Activated naive CD8-positive, alpha-beta T cell treated with anti-CD3 and anti-CD28 coated beads, Interleukin-2, amount 50 U/mL, for 16 hours (primary cell): ENCODE results near the gene DIDO1.

Source experiments
- DNase-seq: peaks from one replicate; pipeline ENCODE4 v3.0.0-alpha.2; 2020; ENCODE audit warnings: low read depth, low spot score

The DIDO1 gene

DNA sequence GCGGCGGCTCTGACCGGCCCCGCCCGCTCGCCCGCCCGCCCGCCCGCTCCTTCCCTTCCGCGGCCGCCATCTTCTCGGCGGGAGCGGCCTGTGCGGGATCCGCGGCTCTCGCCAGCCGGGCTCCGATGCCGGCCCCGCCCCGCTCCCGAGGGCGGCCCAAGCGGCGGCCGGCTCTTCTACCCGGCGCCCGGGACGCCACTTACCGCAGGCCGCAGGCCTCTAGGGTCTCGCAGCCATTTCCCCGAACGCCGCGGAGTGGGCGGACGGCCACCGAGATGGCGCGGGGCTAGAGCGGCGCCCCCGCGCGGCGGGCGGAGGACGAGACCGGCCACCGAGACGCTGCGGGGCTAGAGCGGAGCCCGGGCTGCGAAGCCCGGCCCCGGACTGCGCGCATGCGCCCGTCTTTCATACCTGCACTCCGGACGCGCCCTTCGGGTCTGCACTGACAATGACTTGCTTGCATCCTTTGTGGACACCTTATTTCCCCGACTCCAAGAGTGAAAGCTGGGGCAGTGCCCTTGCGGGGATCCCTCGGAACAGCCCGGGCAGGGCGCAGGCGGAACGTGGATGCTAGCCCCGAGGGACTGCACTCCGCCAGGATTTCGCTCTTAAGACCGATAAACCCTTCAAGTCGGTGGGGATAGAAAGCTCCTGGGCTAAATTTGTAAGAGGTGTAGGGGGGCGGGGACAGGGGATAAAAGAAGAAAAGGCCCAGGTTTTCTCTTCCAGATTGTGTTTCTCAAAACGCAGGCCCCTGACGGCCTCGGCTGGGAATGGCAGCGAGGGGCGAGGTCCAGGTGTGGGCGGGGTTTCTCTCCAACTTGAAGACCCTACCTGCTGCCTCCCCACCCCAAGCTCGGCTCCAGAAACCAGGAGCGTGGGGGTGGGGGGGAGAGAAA, at the start of gene DIDO1:
TSS of gene DIDO1 (minus strand) at position 277 of the 899 bp plus-strand sequence.
- DNase-seq, result peak; percentile 80

DNA sequence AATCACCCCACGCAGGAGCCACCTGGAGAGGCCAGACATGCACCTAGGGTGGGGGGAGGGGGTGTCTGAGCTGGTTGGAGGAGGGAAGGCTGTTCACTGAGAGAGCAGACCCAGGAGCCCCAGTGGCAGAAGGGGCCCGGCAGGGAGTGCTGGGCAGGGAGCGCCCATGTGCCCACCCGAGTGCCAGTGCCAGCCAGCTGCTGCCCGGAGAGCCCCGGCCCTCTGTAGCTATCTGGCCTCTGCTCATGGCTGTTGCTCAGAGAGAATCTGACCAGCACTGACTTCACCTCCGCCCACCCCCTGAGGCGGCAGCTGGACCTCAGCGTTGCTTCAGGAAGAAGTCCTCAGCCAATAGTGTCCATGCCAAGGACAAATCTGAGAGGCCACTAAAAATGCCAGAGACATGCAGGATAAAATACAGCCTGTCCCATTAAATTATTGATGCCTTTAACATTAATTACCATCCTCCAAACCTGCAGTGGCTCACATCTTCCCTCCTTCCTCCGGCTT, 49.0 kb upstream of the DIDO1 start:
- DNase-seq, result no peak

DNA sequence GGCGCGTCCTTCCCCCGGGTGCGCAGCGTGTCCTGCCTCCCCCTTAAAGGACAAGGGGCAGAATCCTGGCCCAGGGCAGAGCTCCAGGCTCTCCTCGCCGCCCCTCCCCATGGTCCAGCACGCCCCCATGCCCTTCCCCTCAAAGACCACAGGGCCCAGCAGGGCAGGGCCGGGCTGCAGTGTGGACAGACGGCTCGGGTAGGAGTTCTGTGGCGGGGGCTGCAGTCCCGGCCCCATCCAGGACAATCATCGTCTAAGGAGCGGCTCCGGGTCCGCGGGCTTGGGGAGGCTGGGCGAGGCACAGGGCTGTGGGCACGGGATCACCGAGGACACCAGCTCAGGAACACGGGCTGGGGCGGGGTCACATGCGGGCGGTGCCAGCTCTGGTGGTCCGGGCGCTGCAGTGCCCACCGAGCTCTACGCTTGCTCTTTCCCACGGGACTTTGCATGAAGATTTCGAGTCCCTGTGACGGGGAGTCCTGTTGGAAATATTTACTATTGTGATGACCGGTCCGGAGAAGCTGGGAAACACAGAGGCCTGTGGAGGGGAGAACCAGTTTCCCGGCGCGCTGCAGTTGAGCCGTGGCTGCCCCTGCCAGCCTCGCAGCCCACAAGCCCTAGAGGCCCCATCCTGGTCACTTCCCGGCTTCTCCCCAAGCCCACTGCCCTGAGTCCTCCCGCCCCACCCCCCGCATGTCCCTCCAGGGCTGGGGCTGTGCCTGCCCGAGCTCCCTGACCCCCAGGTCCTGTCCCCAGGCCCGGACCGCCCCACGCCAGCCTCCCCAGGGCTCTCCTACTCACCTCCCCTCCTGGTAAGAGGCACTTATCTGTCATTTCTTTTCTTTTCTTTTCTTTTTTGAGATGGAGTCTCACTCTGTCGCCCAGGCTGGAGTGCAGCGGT, 46.8 kb upstream of the DIDO1 start:
- no peak for DNase-seq

DNA sequence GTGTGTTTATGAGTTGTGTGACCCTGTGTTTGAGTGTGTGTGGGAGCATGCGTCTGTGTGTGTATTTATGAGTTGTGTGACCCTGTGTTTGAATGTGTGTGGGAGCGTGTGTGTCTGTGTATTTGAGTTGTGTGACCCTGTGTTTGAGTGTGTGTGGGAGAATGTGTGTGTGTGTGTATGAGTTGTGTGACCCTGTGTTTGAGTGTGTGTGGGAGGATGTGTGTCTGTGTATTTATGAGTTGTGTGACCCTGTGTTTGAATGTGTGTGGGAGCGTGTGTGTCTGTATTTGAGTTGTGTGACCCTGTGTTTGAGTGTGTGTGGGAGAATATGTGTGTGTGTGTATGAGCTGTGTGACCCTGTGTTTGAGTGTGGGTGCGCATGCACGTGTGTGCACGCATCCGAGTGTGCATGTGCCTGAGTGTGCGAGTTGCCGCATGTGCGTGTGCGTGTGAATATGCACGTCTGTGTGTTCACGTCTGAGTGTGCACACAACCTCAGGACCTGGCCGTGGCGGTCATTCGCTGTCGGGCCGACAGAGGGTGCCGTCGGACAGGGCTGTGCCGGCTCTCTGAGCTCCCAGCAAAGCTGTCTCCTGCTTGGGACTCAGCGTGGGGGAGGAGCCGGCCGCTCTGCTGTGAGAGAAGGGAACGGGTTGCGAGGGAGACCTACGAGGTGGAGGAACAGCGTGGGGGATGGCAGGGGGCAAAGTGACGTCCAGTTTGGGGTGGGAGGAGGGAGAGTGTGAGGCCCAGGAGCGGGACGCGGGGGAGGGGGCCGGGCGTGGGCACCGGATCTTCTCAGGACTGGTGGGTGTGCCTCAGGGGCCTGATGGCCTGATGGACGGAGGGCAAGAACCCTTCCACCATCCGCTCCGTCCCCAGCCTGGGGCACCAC, 45.9 kb upstream of the DIDO1 start:
- peak; percentile 67 for DNase-seq

DNA sequence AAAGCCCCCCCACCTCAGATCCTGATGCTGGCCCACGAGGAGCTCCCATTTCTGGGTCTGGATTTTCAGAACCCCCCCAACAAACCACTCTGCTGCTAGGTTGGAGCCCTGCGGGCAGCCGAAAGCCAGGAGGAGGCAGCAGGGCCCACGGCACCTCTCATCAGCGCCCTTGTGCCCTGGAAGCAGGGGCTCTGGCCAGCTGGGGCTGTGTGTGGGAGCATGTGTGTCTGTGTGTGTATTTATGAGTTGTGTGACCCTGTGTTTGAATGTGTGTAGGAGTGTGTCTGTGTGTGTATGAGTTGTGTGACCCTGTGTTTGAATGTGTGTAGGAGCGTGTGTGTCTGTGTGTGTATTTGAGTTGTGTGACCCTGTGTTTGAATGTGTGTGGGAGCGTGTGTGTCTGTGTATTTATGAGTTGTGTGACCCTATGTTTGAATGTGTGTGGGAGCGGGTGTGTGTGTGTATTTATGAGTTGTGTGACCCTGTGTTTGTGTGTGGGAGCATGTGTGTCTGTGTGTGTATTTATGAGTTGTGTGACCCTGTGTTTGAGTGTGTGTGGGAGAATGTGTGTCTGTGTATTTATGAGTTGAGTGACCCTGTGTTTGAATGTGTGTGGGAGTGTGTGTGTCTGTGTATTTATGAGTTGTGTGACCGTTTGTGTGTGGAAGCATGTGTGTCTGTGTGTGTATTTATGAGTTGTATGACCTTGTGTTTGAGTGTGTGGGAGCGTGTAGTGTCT, 45.1 kb upstream of the DIDO1 start:
- DNase-seq, result no peak

GRCh38 chr20:62970307-62971210, 44.3 kb upstream of the DIDO1 start:
- no peak for DNase-seq

GRCh38 chr20:62969939-62970306, 43.6 kb upstream of the DIDO1 start:
- no peak for DNase-seq

GRCh38 chr20:62969179-62969760, 43.0 kb upstream of the DIDO1 start:
- DNase-seq, result no peak

GRCh38 chr20:62968378-62969178, 42.3 kb upstream of the DIDO1 start:
- DNase-seq, result no peak

DNA sequence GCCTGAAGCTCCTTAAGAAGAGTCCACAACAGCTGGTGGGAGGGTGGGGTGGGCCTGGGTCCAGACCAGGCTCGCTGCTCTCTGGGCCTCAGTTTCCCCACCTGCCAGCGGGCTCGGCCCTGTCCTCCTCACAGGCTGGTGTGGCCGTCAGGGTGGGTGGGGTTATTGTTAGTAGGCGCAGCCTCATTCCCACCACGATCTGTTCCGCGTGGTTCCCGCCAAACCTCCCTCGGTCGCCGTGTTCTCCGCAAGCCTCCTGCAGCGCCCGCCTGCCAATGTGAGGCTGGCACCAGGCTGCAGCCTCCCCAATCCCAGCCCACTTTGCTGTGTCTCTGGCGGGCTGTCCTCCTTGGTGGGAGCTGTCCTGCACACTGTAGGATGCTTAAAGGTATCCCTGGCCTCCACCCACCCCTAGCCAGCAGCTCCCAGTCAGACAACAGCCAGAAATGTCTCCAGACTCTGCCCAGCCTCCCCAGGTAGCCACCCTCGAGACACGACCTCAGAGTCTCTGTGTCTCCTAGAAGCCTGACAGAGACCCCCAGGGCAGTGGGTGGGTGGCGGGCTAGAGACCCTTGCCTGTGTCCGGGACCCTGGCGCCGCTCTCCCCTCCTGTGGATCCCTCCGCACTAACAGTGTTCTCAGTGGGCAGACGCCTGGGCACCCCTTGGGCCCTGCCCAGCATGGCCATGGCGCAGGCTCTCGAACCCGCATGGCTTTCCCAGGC, 41.5 kb upstream of the DIDO1 start:
- DNase-seq, result no peak

DNA sequence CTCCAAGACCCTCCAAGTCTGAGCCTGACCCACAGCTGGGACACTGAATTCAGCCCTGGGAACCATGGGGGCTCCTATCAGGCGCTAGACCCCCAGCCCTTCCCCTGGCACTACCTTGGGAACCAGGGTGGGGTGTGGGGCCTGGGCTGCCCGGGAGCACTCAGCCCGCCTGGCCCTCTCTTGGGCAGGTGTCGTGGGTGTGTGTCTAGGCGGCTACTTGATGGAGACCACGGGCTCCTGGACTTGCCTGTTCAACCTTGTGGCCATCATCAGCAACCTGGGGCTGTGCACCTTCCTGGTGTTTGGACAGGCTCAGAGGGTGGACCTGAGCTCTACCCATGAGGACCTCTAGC, 40.8 kb upstream of the DIDO1 start:
- DNase-seq, result no peak

- no peak for DNase-seq
Observed at GRCh38 chr20:62966212-62967148, 40.2 kb upstream of the DIDO1 start.

DNA sequence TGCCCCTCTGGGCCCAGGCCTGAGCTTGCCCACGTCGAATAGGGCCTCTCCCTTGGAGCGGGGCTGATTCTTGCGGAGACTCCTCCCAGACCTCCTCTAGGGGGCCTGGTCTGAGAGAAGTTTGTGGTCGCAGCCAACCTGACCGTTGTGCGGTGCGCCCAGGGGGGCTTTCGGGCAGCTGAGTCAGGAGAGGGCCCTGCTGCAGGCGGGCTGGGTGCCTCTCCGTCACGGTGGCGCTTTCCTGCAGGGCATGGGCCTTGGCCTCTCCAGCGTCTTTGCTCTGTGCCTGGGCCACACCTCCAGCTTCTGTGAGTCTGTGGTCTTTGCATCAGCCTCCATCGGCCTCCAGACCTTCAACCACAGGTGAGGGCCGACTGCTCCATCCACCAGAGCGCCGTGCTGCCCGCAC, 39.1 kb upstream of the DIDO1 start:
- no peak for DNase-seq

DNA sequence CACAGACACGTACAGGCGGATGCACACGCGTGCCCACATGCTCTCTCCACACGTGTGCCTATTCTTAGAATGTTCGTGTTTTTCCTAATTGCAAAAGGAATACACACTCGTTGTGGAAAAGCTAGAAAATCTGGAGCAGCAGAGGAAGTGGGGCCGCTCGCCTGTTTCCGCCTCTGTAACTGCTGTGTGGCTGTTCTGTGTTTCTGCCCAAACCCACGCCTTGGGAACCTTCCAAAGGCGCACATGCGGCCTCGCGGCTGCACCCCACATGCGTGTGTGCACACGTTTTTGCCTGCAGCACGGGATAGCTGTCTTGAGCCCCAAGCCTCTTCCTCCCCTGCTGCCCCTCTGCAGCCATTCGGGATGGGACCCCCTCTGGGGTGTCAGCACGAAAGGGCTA, 38.4 kb upstream of the DIDO1 start:
- DNase-seq, result no peak

- no peak for DNase-seq
Observed at GRCh38 chr20:62963614-62964397, 37.5 kb upstream of the DIDO1 start.
